ENCODE measurements around the gene LIPC. TPM values are rescaled to one million over a fixed set of nuclear protein-coding genes. Genes with fewer than 3 reads are reported as not detected.
A peak's percentile ranks its signal among the peaks of the same experiment; 100 is the strongest.

LIPC gene
- total RNA-seq, 1 experiment from 2014 or later: not detected

- DNase-seq (ENCODE audit: low spot score): no peak
Observed at GRCh38 chr15:58552505-58553364, 120.9 kb downstream of the LIPC start.

GRCh38 chr15:58553365-58553918, 121.7 kb downstream of the LIPC start:
- DNase-seq (ENCODE audit: low spot score): no peak

GRCh38 chr15:58554758-58555157, 123.0 kb downstream of the LIPC start:
- DNase-seq (ENCODE audit: low spot score): no peak

GRCh38 chr15:58555162-58556027, 123.6 kb downstream of the LIPC start:
- DNase-seq (ENCODE audit: low spot score): no peak

- DNase-seq (ENCODE audit: low spot score): no peak
Observed at GRCh38 chr15:58556028-58556361, 124.2 kb downstream of the LIPC start.

GRCh38 chr15:58556541-58556940, 124.8 kb downstream of the LIPC start:
- DNase-seq (ENCODE audit: low spot score): no peak

- DNase-seq (ENCODE audit: low spot score): no peak
Observed at GRCh38 chr15:58558777-58559176, 127.0 kb downstream of the LIPC start.

GRCh38 chr15:58559904-58560588, 128.3 kb downstream of the LIPC start:
- DNase-seq (ENCODE audit: low spot score): peak; percentile 55

GRCh38 chr15:58561321-58561720, 129.5 kb downstream of the LIPC start:
- DNase-seq (ENCODE audit: low spot score): no peak

- no peak for DNase-seq (ENCODE audit: low spot score)
Observed at GRCh38 chr15:58562135-58562534, 130.3 kb downstream of the LIPC start.

GRCh38 chr15:58564981-58565380, 133.2 kb downstream of the LIPC start:
- DNase-seq (ENCODE audit: low spot score): no peak

- DNase-seq (ENCODE audit: low spot score): no peak
Observed at GRCh38 chr15:58565619-58566018, 133.8 kb downstream of the LIPC start.

- no peak for DNase-seq (ENCODE audit: low spot score)
Observed at GRCh38 chr15:58566029-58566428, 134.2 kb downstream of the LIPC start.

GRCh38 chr15:58568157-58568571, 136.4 kb downstream of the LIPC start:
- DNase-seq (ENCODE audit: low spot score): peak; percentile 82

- DNase-seq (ENCODE audit: low spot score): no peak
Observed at GRCh38 chr15:58569455-58569854, 137.7 kb downstream of the LIPC start.

GRCh38 chr15:58571491-58571890, 139.7 kb downstream of the LIPC start:
- DNase-seq (ENCODE audit: low spot score): no peak

GRCh38 chr15:58572521-58572920, 140.7 kb downstream of the LIPC start:
- DNase-seq (ENCODE audit: low spot score): no peak

GRCh38 chr15:58573270-58573669, 141.5 kb downstream of the LIPC start:
- DNase-seq (ENCODE audit: low spot score): no peak

- DNase-seq (ENCODE audit: low spot score): peak; percentile 69
Observed at GRCh38 chr15:58574631-58575030, 142.8 kb downstream of the LIPC start.

- peak; percentile 51 for DNase-seq (ENCODE audit: low spot score)
Observed at GRCh38 chr15:58575045-58575786, 143.4 kb downstream of the LIPC start.

- DNase-seq (ENCODE audit: low spot score): no peak
Observed at GRCh38 chr15:58576657-58577056, 144.9 kb downstream of the LIPC start.
